ENCODE measurements around the gene NOTUM. TPM values are rescaled to one million over a fixed set of nuclear protein-coding genes. Genes with fewer than 3 reads are reported as not detected.

NOTUM gene
- total RNA-seq, 1 donor from 2014 or later: 5.9 TPM

DNA sequence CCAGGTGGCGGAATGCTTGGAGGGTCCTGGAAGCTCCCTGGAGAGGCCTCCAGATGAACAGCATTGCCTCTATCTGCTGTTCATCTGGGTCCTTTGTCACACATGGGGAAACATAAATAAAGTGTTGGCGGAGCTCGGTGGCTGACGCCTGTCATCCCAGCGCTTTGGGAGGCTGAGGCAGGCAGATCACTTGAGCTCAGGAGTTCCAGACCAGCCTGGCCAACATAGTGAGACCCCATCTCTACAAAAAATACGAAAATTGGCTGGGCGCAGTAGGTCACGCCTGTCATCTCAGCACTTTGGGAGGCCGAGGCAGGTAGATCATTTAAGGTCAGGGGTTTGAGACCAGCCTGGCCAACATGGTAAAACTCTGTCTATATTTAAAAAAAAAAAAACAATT lies 16.1 kb downstream of the NOTUM start:
- no peaks in the 10 kb centered on the region for H3K4me1 Mint-ChIP-seq
- no peak overlapping the region for H3K27ac Mint-ChIP-seq
- no peak overlapping the region for H3K4me3 Mint-ChIP-seq
- TF ChIP-seq, protein P1, sequence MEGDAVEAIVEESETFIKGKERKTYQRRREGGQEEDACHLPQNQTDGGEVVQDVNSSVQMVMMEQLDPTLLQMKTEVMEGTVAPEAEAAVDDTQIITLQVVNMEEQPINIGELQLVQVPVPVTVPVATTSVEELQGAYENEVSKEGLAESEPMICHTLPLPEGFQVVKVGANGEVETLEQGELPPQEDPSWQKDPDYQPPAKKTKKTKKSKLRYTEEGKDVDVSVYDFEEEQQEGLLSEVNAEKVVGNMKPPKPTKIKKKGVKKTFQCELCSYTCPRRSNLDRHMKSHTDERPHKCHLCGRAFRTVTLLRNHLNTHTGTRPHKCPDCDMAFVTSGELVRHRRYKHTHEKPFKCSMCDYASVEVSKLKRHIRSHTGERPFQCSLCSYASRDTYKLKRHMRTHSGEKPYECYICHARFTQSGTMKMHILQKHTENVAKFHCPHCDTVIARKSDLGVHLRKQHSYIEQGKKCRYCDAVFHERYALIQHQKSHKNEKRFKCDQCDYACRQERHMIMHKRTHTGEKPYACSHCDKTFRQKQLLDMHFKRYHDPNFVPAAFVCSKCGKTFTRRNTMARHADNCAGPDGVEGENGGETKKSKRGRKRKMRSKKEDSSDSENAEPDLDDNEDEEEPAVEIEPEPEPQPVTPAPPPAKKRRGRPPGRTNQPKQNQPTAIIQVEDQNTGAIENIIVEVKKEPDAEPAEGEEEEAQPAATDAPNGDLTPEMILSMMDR (IDR thresholded peaks at IDR 0.05; ENCODE audit: unreplicated experiment): no peak
- peaks cover 20% of the 10 kb centered on the region for H3K27me3 Mint-ChIP-seq (ENCODE audit: low read depth)
- no peaks in the 10 kb centered on the region for H3K9me3 Mint-ChIP-seq
- no peak for DNase-seq (ENCODE audit: low spot score in 2 of 2, unreplicated experiment in 2 of 2)
- no peaks in the 10 kb centered on the region for H3K36me3 Mint-ChIP-seq

GRCh38 chr17:81942167-81942553 lies 18.8 kb downstream of the NOTUM start:
- H3K4me3 Mint-ChIP-seq: no peak overlapping the region
- peaks cover 5% of the 10 kb centered on the region for H3K4me1 Mint-ChIP-seq
- H3K36me3 Mint-ChIP-seq: no peaks in the 10 kb centered on the region
- TF ChIP-seq, protein P1 (IDR thresholded peaks at IDR 0.05; ENCODE audit: unreplicated experiment): no peak
- H3K27ac Mint-ChIP-seq: no peak overlapping the region
- no peaks in the 10 kb centered on the region for H3K9me3 Mint-ChIP-seq
- peaks cover 19% of the 10 kb centered on the region for H3K27me3 Mint-ChIP-seq (ENCODE audit: low read depth)
- DNase-seq (ENCODE audit: low spot score in 2 of 2, unreplicated experiment in 2 of 2): no peak

GRCh38 chr17:81941484-81942166 lies 19.4 kb downstream of the NOTUM start:
- TF ChIP-seq, protein P1 (IDR thresholded peaks at IDR 0.05; ENCODE audit: unreplicated experiment): no peak
- no peak overlapping the region for H3K4me3 Mint-ChIP-seq
- peaks cover 17% of the 10 kb centered on the region for H3K27me3 Mint-ChIP-seq (ENCODE audit: low read depth)
- no peaks in the 10 kb centered on the region for H3K9me3 Mint-ChIP-seq
- DNase-seq (ENCODE audit: low spot score in 2 of 2, unreplicated experiment in 2 of 2): no peak
- no peak overlapping the region for H3K27ac Mint-ChIP-seq
- no peaks in the 10 kb centered on the region for H3K36me3 Mint-ChIP-seq
- H3K4me1 Mint-ChIP-seq: peaks cover 6% of the 10 kb centered on the region

- Mint-ChIP-seq H3K9me3 (no peaks in the 10 kb centered on the region), H3K4me3 (no peak overlapping the region), H3K27me3 (ENCODE audit: low read depth) (peaks cover 17% of the 10 kb centered on the region), H3K4me1 (peaks cover 12% of the 10 kb centered on the region), H3K27ac (no peak overlapping the region), H3K36me3 (no peaks in the 10 kb centered on the region)
- TF ChIP-seq, protein P1 (IDR thresholded peaks at IDR 0.05; ENCODE audit: unreplicated experiment): no peak
- DNase-seq (ENCODE audit: low spot score in 2 of 2, unreplicated experiment in 2 of 2): no peak
Measured at GRCh38 chr17:81940538-81941483, 20.2 kb downstream of the NOTUM start.

GRCh38 chr17:81939881-81940385 lies 21.1 kb downstream of the NOTUM start:
- no peak overlapping the region for H3K27ac Mint-ChIP-seq
- no peak overlapping the region for H3K4me3 Mint-ChIP-seq
- TF ChIP-seq, protein P1 (IDR thresholded peaks at IDR 0.05; ENCODE audit: unreplicated experiment): no peak
- no peak for DNase-seq (ENCODE audit: low spot score in 2 of 2, unreplicated experiment in 2 of 2)
- no peaks in the 10 kb centered on the region for H3K36me3 Mint-ChIP-seq
- H3K9me3 Mint-ChIP-seq: no peaks in the 10 kb centered on the region
- H3K4me1 Mint-ChIP-seq: peaks cover 15% of the 10 kb centered on the region
- peaks cover 17% of the 10 kb centered on the region for H3K27me3 Mint-ChIP-seq (ENCODE audit: low read depth)

Measured in mesothelial cell of epicardium (in vitro differentiated cells).